ENCODE results near the gene NUBP2.

The NUBP2 gene

GRCh38 chr16:1786242-1787055, 3.7 kb downstream of the NUBP2 start:
- in situ Hi-C loops (cut with HindIII; ENCODE audit: low pct_unique_long_range_greater_than_20kb, low sequenced_read_pairs) = no loop called here
- no peak for TF ChIP-seq JUND (IDR thresholded peaks at IDR 0.05; ENCODE audit: low read depth)
- no peak for DNase-seq (ENCODE audit: low read depth in 1 of 2, low spot score in 1 of 2)

GRCh38 chr16:1787056-1787321, 4.2 kb downstream of the NUBP2 start:
- in situ Hi-C loops (cut with HindIII; ENCODE audit: low pct_unique_long_range_greater_than_20kb, low sequenced_read_pairs) = no loop called here
- no peak for TF ChIP-seq JUND (IDR thresholded peaks at IDR 0.05; ENCODE audit: low read depth)
- no peak for DNase-seq (ENCODE audit: low read depth in 1 of 2, low spot score in 1 of 2)

GRCh38 chr16:1787322-1788094, 4.7 kb downstream of the NUBP2 start:
- in situ Hi-C loops (cut with HindIII; ENCODE audit: low pct_unique_long_range_greater_than_20kb, low sequenced_read_pairs) = no loop called here
- no peak for DNase-seq (ENCODE audit: low read depth in 1 of 2, low spot score in 1 of 2)

GRCh38 chr16:1788095-1788707, 5.4 kb downstream of the NUBP2 start:
- in situ Hi-C loops (cut with HindIII; ENCODE audit: low pct_unique_long_range_greater_than_20kb, low sequenced_read_pairs) = no loop called here
- DNase-seq (ENCODE audit: low read depth in 1 of 2, low spot score in 1 of 2) = no peak
- TF ChIP-seq JUND (IDR thresholded peaks at IDR 0.05; ENCODE audit: low read depth) = no peak

More at GRCh38 chr16:1787322-1788094, 4.7 kb downstream of the NUBP2 start:
- no peak for TF ChIP-seq JUND (IDR thresholded peaks at IDR 0.05; ENCODE audit: low read depth)

GRCh38 chr16:1788708-1789100, 5.9 kb downstream of the NUBP2 start:
- no peak for TF ChIP-seq JUND (IDR thresholded peaks at IDR 0.05; ENCODE audit: low read depth)
- no peak for DNase-seq (ENCODE audit: low read depth in 1 of 2, low spot score in 1 of 2)
- in situ Hi-C loops (cut with HindIII; ENCODE audit: low pct_unique_long_range_greater_than_20kb, low sequenced_read_pairs) = no loop called here

GRCh38 chr16:1789643-1790045, 6.9 kb downstream of the NUBP2 start:
- DNase-seq (ENCODE audit: low read depth in 1 of 2, low spot score in 1 of 2) = no peak
- no peak for TF ChIP-seq JUND (IDR thresholded peaks at IDR 0.05; ENCODE audit: low read depth)
- in situ Hi-C loops (cut with HindIII; ENCODE audit: low pct_unique_long_range_greater_than_20kb, low sequenced_read_pairs) = no loop called here

GRCh38 chr16:1790261-1790610, 7.5 kb downstream of the NUBP2 start:
- TF ChIP-seq JUND (IDR thresholded peaks at IDR 0.05; ENCODE audit: low read depth) = no peak
- no peak for DNase-seq (ENCODE audit: low read depth in 1 of 2, low spot score in 1 of 2)
- in situ Hi-C loops (cut with HindIII; ENCODE audit: low pct_unique_long_range_greater_than_20kb, low sequenced_read_pairs) = no loop called here

- in situ Hi-C loops (cut with HindIII; ENCODE audit: low pct_unique_long_range_greater_than_20kb, low sequenced_read_pairs) = no loop called here
- TF ChIP-seq JUND (IDR thresholded peaks at IDR 0.05; ENCODE audit: low read depth) = no peak
- DNase-seq (ENCODE audit: low read depth in 1 of 2, low spot score in 1 of 2) = no peak
These were observed 8.0 kb downstream of the NUBP2 start for GRCh38 chr16:1790611-1791255.

- no peak for TF ChIP-seq JUND (IDR thresholded peaks at IDR 0.05; ENCODE audit: low read depth)
- in situ Hi-C loops (cut with HindIII; ENCODE audit: low pct_unique_long_range_greater_than_20kb, low sequenced_read_pairs) = no loop called here
These were observed 8.6 kb downstream of the NUBP2 start for GRCh38 chr16:1791256-1791942.

GRCh38 chr16:1791943-1792812, 9.4 kb downstream of the NUBP2 start:
- in situ Hi-C loops (cut with HindIII; ENCODE audit: low pct_unique_long_range_greater_than_20kb, low sequenced_read_pairs) = no loop called here
- no peak for TF ChIP-seq JUND (IDR thresholded peaks at IDR 0.05; ENCODE audit: low read depth)
- DNase-seq (ENCODE audit: low read depth in 1 of 2, low spot score in 1 of 2) = no peak

More at GRCh38 chr16:1791256-1791942, 8.6 kb downstream of the NUBP2 start:
- DNase-seq (ENCODE audit: low read depth in 1 of 2, low spot score in 1 of 2) = no peak

- no peak for TF ChIP-seq JUND (IDR thresholded peaks at IDR 0.05; ENCODE audit: low read depth)
- in situ Hi-C loops (cut with HindIII; ENCODE audit: low pct_unique_long_range_greater_than_20kb, low sequenced_read_pairs) = no loop called here
- DNase-seq (ENCODE audit: low read depth in 1 of 2, low spot score in 1 of 2) = no peak
These were observed 10.2 kb downstream of the NUBP2 start for GRCh38 chr16:1792836-1793577.
